ENCODE results near the gene ACER2. TPM values are rescaled to one million over a fixed set of nuclear protein-coding genes. Genes with fewer than 3 reads are reported as not detected.

ACER2 gene
- total RNA-seq, 1 donor from 2014 or later = 3.9 TPM

GRCh38 chr9:19442240-19442639 lies 33.4 kb downstream of the ACER2 start:
- Histone ChIP-seq H3K27me3 (no peaks in the 10 kb centered on the region), H3K27ac (no peak overlapping the region), H3K9me3 (no peaks in the 10 kb centered on the region), H3K36me3 (no peaks in the 10 kb centered on the region), H3K4me1 (no peaks in the 10 kb centered on the region), H3K4me3 (no peak overlapping the region)
- no peak for TF ChIP-seq CTCF (IDR thresholded peaks at IDR 0.05)
- no peak for TF ChIP-seq POLR2AphosphoS5 (IDR thresholded peaks at IDR 0.05; ENCODE audit: insufficient read depth in 1 of 2, low read depth in 1 of 2)
- TF ChIP-seq POLR2A (IDR thresholded peaks at IDR 0.05) = no peak
- intact Hi-C loops (cut with DNase I) = no loop called here
- DNase-seq (ENCODE audit: extremely low spot score in 2 of 2) = no peak

GRCh38 chr9:19445452-19445851 lies 36.6 kb downstream of the ACER2 start:
- Histone ChIP-seq H3K27ac (no peak overlapping the region), H3K4me1 (no peaks in the 10 kb centered on the region), H3K36me3 (no peaks in the 10 kb centered on the region), H3K27me3 (no peaks in the 10 kb centered on the region), H3K9me3 (no peaks in the 10 kb centered on the region), H3K4me3 (no peak overlapping the region)
- TF ChIP-seq POLR2A (IDR thresholded peaks at IDR 0.05) (no peak), CTCF (IDR thresholded peaks at IDR 0.05) (no peak), POLR2AphosphoS5 (IDR thresholded peaks at IDR 0.05; ENCODE audit: insufficient read depth in 1 of 2, low read depth in 1 of 2) (no peak)
- no peak for DNase-seq (ENCODE audit: extremely low spot score in 2 of 2)
- intact Hi-C loops (cut with DNase I) = no loop called here

GRCh38 chr9:19446361-19446861 lies 37.6 kb downstream of the ACER2 start:
- Histone ChIP-seq H3K9me3 (no peaks in the 10 kb centered on the region), H3K4me1 (no peaks in the 10 kb centered on the region), H3K4me3 (no peak overlapping the region), H3K36me3 (no peaks in the 10 kb centered on the region), H3K27me3 (no peaks in the 10 kb centered on the region), H3K27ac (no peak overlapping the region)
- DNase-seq (ENCODE audit: extremely low spot score in 2 of 2) = no peak
- intact Hi-C loops (cut with DNase I) = no loop called here
- TF ChIP-seq POLR2A (IDR thresholded peaks at IDR 0.05) = no peak
- TF ChIP-seq CTCF (IDR thresholded peaks at IDR 0.05) = no peak
- no peak for TF ChIP-seq POLR2AphosphoS5 (IDR thresholded peaks at IDR 0.05; ENCODE audit: insufficient read depth in 1 of 2, low read depth in 1 of 2)

- no peak for TF ChIP-seq POLR2A (IDR thresholded peaks at IDR 0.05)
- TF ChIP-seq CTCF (IDR thresholded peaks at IDR 0.05) = no peak
- TF ChIP-seq POLR2AphosphoS5 (IDR thresholded peaks at IDR 0.05; ENCODE audit: insufficient read depth in 1 of 2, low read depth in 1 of 2) = no peak
- DNase-seq (ENCODE audit: extremely low spot score in 2 of 2) = no peak
- intact Hi-C loops (cut with DNase I) = no loop called here
- Histone ChIP-seq H3K4me1 (no peaks in the 10 kb centered on the region), H3K36me3 (no peaks in the 10 kb centered on the region), H3K27me3 (no peaks in the 10 kb centered on the region), H3K9me3 (no peaks in the 10 kb centered on the region), H3K4me3 (no peak overlapping the region), H3K27ac (no peak overlapping the region)
These were observed 42.7 kb downstream of the ACER2 start for GRCh38 chr9:19451240-19452087.

- H3K9me3 ChIP-seq = no peaks in the 10 kb centered on the region
- no peak overlapping the region for H3K27ac ChIP-seq
- H3K4me1 ChIP-seq = no peaks in the 10 kb centered on the region
- TF ChIP-seq POLR2AphosphoS5 (IDR thresholded peaks at IDR 0.05; ENCODE audit: insufficient read depth in 1 of 2, low read depth in 1 of 2) (no peak), CTCF (IDR thresholded peaks at IDR 0.05) (no peak)
- no peak for DNase-seq (ENCODE audit: extremely low spot score in 2 of 2)
- no peak overlapping the region for H3K4me3 ChIP-seq
- H3K27me3 ChIP-seq = no peaks in the 10 kb centered on the region
- intact Hi-C loops (cut with DNase I) = loop anchor here (2.0 kb wide), 1 partner anchor 78 kb away; no protein-coding TSS in a partner anchor
- no peaks in the 10 kb centered on the region for H3K36me3 ChIP-seq
These were observed 47.6 kb downstream of the ACER2 start for GRCh38 chr9:19456426-19456825.
